ENCODE results near the gene PRRC2C.
"Not testable (repeated sequence)": the region's sequence is repeated elsewhere in the genome, so short reads cannot be mapped to it uniquely, and the experiment has no call there.

The PRRC2C gene

DNA sequence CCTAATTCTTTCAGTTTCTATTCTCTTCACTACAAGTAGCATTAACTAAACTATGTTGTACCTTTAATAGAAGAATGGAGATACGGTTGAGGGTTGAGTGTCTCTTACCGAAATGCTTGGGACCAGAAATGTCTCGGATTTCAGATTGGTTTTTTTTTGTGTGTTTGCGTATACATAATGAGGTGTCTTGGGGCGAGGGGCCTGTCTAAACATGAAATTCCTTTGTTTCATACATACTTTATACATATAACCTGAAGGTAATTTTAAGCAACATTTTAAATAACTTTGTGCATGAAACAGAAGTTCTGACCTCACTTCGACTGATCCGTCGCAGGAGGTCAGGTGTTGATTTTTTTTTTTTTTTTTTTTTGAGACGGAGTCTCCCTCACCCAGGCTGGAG, 100.4 kb downstream of the PRRC2C start:
- DNase-seq, result no peak

DNA sequence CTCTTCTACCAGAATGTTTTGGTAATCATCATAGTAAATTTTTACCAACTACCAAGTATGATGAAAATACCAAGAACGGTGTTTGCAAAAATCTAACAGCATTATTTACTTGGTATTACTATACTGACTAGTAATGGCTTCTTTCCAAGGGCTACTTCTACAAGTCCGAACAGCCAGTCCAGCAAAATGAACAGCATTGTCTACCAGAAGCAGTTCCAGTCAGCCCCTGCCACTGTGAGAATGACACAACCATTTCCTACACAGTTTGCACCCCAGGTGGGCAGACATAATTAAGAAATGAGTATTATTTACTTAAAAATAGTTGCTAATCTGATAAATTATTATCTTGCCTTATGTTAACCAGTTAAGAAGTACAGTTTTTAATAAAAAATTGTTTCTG, 102.9 kb downstream of the PRRC2C start:
- DNase-seq, result no peak

DNA sequence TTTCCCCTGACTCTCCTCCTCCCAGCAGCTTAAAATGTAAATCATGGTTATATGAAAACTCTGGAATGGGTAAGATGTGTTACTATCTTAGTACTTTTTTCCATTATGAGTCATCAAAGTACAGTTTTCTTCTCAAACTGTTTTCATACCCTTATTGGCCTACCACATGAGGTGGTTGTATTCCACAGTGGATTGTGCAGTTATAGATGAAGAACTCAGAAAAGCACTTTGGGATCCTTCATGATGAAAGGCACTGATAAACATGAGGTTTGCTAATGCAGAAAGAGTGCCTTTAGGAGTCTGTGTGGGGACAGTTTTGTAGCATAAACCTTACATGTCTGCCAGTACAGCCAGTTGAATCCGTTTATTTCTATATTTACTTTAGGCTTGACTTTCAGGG, 104.7 kb downstream of the PRRC2C start:
- peak; percentile 29 for DNase-seq

DNA sequence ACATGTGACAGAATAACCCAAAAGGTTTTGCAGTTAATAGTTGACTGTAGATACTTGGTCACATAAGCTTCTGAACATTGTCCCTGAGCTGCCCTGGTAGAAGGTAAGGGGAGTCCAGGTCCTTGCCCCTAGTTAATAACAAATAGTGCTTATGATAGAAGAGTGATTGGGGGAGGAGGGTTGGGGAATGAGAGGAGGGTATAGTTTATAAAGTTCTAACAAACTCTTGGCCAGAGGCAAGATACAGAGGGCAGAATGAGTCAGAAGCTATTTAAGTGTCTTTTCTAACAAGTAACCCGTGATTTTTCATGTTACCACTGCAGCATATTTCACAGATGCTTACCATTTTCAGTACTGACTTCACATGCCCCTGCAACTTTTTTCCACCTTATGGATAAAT, 110.0 kb downstream of the PRRC2C start:
- DNase-seq, result no peak

DNA sequence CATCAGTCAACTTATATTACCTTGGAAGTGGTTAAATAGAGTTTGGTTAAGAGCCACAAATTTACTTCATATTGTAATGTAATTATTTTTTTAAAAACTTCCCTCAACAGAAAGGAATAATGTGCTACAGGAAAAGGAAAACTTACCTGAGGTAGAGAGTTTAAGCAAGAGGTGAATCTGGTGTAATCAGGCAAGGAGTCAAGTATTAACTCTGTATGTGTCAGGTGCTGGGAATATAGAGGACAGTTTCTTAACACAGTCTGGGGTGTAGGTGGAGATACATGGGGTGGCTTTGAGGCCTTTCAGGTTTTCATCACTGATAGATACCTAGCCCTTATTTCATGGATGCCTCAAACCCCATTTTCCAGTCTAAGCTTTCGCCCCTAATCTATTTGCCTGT, 110.8 kb downstream of the PRRC2C start:
- no peak for DNase-seq

DNA sequence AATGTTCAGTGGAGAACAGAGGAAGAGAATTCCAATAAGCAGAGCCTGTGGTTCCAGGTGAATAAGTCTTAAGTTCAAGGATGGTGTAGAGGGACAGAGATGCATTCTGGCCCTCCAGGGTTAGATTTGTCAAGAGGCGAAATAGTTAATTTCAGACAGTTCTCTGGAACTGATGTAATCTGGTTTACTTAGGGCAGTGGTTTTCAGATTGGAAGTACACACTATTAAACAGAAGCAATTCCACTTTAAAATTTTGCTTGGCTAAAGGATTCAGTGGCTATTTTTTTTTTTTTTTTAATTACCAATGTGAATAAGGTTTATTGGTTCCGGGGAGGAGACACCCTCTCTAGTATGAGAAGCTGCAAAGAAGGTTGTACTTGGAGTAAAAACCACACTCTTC, 111.4 kb downstream of the PRRC2C start:
- DNase-seq, result no peak

DNA sequence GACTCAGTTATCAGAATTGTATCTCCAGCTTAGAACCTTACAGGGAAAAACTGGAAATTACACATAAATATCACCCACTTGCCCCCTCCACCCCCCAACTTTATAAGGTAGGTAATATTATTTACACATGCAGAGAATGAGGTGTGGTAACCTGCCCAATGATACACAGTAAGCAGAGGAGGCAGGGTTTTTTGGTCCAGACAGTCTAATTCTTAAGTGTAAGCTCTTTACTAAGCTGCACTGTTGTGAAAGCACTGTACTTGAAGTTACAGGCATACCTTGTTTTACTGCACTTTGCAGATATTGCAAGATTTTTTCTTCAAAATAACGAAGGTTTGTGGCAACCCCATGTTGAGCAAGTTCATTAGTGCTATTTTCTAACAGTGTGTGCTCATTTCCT, 111.9 kb downstream of the PRRC2C start:
- DNase-seq, result no peak

DNA sequence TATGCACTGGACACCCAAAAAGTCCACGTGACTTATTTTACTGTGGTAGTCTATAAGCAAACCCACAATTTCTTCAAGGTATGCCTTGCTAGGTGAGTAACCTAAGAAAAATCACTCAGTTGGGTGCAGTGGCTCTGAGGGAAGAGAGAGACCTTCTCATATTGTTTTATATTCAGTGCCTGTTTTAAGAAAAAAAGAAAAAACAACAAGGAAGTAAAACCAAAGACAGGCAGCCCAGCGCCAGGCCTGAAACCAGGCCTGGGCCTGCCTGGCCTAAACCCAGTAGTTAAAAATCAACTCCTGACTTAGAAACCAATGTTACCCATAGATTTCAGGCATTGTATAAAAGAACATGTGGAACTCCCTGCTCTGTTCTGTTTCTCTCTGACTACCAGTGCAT, 115.0 kb downstream of the PRRC2C start:
- DNase-seq, result not testable (repeated sequence)

DNA sequence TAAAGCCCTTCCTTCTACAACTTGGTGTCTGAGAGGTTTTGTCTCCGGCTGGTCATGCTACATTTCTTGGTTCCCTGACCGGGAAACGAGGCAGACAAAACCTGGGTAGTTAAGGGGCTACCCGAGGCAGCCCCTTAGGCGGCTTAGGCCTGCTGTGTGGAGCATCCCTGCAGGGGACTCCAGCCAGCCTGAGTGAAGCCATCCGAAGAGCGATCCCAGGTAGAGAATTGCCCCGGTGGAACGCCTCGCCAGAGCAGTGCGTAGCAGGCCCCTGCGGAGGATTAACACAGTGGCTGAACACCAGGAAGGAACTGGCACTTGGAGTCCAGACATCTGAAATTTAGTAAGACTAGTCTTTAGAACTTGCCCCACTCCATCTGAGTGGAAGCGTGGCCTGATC, 115.5 kb downstream of the PRRC2C start:
- no peak for DNase-seq

DNA sequence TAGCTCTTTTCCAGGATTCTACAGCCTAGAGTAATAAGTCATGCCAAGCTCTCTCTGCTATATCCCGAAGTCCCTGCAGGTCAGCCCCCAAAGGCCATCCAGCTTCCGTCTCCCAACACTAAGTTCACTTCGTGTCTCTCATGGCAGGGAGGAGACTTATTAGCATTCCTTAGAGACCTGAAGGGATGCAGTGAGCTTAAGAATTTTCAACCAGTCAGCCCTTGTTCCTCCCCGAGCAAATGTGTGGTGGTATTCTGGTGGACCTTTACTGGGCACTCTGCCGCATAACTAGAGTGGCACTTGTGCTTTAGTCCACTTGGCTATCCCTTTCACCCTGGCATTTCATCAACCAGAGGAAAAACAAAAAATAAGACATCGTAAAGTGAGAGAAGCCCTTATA, 117.7 kb downstream of the PRRC2C start:
- DNase-seq, result not testable (repeated sequence)

DNA sequence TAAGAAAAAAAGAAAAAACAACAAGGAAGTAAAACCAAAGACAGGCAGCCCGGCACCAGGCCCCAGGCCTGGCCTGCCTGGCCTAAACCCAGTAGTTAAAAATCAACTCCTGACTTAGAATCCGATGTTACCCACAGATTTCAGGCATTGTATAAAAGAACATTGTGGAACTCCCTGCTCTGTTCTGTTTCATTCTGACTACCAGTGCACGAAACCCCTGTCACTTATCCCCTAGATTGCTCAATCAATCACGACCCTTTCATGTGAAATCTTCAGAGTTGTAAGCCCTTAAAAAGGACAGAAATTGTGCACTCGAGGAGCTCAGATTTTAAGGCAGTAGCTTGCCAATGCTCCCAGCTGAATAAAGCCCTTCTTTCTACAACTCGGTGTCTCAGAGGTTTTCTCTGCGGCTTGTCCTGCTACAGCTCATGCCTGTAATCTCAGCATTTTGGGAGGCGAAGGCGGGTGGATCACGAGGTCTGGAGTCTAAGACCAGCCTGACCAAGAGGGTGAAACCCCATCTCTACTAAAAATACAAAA, 121.1 kb downstream of the PRRC2C start:
- no peak for DNase-seq

DNA sequence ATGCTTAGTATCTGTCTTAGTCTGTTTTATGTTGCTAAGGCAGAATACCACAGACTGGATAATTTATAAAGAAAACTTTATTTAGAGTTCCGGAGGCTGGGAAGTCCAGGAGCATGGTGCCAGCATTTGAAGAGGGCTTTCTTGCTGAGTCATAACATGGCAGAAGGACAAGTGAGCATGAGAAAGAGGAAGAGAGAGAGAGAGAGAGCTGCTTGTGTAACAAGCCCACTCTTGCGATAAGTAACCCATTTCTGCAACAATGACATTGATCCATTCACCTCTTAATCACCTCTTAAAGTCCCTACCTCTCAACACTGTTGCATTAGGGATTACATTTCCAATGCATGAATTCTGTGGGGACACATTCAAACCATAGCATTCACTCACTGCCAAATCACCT, 125.1 kb downstream of the PRRC2C start:
- DNase-seq, result no peak

DNA sequence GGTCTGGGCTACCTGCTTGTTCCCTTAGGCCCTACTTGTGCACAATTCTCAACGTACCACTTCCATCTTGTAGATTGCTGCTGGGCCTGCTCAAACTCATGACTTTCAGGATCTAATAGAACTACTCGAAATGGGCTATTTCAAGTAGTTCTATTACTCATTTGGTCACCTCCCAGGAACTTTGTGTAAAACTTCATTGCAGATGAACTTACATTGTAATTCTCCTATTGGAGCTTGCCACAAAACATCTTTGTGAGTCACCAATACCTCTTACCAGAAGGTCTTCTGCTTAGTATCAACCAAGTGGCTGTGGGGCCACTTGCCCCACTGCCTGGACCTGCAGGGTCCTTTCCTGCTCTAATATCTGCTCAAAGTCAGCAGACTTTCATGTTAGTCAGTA, 126.0 kb downstream of the PRRC2C start:
- DNase-seq, result no peak

DNA sequence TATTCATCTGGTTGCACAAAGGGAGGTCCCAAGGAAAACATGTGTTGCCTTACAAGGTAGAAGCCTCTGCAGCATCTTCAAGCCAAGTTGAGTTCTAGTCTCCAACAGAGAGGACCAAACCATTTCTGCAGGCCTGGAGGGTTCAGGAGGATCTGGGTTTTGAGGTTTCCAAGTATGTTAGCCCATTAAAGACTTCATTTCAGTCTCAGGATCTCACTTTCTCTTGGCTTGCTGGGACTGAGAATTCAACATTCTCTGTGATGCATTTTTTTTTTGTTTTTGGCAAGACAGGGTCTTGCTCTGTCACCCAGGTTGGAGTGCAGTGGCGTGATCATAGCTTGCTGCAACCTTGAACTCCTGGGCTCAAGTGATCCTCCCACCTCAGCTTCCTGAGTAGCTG, 128.0 kb downstream of the PRRC2C start:
- no peak for DNase-seq

DNA sequence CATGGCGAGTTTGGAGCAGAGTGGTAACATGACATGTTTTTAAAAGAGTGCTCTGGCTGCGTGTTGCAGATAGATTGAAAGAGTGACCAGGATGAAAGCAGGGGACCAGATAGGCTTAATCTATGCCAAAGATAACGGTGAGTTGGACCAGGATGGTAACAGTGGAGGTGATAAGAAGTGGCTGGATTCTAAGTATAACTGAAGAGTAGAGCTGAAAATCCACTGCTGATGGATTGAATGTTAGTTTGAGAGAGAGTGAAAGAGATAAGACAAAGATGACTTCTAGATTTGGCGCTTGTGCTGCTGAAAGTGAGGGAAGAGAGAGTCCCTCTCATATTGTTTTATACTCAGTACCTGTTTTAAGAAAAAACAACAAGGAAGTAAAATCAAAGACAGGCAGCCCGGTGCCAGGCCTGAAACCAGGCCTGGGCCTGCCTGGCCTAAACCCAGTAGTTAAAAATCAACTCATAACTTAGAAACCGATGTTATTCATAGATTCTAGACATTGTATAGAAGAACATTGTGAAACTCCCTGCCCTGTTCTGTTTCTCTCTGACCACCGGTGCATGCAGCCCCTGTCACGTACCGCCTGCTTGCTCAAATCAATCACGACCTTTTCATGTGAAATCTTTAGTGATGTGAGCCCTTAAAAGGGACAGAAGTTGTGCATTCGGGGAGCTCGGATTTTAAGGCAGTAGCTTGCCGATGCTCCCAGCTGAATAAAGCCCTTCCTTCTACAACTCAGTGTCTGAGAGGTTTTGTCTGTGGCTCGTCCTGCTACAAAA, 130.0 kb downstream of the PRRC2C start:
- not testable (repeated sequence) for DNase-seq

DNA sequence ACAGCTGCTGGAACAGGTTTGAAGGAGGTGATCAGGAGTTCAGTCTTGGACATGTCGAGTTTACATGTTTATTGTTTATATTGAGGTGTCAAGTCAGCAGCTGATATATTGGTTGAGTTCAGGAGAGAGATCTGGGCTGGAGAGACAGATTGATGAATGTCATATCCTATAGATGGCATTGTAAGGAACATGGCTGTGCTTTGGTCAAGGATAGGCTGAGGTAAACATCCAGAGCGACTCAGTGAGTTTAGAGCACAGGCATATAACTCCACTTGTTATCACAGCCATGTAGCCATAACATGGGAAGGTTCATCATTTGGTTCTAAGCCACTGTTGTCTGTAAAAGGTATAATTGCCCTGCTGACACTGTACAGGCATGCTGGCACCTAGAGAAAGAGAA, 131.3 kb downstream of the PRRC2C start:
- DNase-seq, result no peak

DNA sequence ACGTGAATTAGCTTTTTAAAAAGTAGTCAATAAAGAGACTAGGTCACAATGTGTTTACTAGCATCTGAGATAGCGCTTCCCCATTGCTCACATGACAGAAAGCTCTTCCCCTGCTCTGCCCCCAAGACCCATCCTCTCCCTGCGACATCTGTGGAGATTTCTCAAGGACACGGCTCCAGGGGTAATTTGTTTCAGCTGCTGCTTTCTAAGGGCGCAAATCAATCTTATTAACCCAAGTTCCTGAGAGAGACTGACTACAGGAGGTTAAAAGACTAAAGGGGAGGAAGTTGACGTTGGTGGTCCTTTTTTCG, 136.8 kb downstream of the PRRC2C start, which contains the start of gene MYOCOS:
Gene MYOCOS, plus strand, starts transcription at position 92 of the 311 bp plus-strand sequence. CDS start 1,641 bp downstream, outside the sequence.
- no peak for DNase-seq

DNA sequence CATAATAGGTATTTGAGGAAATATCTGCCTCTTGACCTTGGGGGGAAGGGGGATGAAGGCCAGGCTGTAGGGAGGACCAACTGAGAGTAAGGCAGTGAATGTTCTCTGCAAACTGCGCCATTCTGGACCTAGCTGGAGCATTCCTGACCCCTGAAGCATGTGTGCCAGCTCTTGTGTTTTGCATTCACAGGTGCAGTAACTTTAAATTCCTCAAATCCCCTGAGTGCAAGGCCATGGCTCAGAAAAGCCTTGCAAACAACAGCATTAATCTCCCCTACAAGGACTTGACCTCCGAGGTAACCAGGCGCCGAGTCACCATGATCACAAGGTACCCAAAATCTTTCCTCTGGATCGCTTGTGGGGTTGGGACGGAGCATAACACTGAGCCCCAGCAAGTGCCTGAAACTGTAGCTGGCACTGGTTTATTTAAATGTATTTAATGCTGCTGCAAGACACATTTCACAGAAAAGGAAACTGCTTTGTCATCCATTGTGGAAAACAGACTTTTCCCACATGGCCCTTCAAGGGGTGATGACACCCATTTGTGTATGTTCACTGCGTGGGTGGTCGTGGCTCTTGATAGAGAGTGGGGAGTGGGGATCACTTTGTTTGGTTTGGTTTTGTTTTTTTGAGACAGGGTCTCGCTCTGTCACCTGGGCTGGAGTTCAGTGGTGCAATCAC, 138.5 kb downstream of the PRRC2C start:
- DNase-seq, result no peak

DNA sequence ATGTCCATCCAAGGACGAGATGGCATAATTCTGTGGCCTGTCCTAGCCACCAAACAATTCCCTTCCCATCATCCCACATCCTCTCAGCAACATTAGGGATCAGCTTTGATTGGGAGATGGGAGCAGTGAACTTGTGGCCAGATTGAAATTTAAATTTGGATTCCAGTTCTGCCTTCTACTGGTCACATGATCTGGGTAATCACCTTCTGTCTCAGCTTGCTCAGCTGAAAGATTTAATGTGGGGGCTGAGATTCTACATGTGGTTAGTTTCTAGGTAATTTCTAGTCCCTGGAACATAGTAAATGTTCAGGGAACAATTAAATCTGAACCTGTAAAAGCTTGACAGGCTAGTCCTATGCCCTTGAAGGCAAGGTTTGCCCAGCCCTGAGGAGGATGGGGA, 139.9 kb downstream of the PRRC2C start:
- DNase-seq, result no peak

DNA sequence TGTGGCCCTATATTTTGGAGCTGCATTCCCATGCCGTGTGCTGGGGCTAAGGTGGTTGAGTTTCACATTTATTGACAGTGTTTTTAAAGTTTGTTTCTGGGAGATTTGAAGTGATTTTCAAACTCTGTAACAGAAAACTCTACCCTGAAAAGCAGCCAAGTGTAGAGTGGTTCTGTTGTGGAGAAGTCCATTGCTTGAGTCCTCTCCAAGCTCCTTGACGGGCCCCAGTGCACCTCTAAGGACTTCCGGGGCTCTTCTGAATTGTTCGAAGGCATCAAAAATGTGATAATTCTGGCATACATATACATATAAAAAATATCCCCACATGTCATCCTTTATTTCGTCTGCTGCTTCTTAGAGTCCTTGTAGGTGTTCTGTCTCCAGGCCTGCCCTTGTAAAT, 141.7 kb downstream of the PRRC2C start:
- DNase-seq, result no peak

DNA sequence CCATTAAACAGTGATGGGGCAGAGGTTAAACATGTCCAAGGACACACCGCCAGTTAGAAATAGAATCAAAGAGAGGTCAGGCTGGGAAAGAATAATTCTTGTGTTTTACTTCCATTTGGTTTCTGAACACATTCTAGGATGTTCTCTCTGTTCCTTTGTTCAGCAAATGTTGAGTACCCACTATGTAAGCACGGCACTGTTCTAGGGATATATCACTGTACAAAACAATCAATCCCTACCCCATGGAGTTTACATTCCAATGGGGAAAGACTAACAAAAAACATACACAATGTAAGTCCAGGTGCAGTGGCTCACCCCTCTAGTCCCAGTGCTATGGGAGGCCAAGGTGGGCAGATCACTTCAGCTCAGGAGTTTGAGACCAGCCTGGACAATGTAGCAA, 142.9 kb downstream of the PRRC2C start:
- DNase-seq, result no peak

DNA sequence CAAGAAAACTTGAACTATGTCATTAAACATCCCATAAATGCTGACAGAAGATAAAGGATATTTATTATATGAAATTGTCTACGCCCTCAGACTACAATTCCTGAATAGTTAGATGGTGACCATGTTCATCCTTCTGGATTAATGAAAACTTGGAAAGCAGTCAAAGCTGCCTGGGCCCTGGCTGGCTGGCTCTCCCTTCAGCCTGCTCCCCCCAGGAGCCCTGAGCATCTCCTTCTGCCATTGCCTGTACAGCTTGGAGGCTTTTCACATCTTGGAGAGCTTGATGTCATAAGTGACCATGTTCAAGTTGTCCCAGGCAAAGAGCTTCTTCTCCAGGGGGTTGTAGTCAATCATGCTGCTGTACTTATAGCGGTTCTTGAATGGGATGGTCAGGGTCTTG, 150.3 kb downstream of the PRRC2C start:
- no peak for DNase-seq

DNA sequence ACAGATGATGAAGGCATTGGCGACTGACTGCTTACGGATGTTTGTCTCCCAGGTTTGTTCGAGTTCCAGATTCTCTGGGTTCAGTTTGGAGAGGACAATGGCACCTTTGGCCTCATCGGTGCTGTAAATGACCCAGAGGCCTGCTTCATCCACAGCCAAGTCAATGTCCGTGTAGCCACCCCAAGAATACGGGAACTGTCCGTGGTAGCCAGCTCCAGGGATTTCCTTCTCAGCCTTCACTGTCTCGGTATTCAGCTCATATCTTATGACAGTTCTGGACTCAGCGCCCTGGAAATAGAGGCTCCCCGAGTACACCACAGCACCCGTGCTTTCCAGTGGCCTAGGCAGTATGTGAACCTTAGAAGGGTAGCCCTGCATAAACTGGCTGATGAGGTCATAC, 150.8 kb downstream of the PRRC2C start:
- peak; percentile 8 for DNase-seq

DNA sequence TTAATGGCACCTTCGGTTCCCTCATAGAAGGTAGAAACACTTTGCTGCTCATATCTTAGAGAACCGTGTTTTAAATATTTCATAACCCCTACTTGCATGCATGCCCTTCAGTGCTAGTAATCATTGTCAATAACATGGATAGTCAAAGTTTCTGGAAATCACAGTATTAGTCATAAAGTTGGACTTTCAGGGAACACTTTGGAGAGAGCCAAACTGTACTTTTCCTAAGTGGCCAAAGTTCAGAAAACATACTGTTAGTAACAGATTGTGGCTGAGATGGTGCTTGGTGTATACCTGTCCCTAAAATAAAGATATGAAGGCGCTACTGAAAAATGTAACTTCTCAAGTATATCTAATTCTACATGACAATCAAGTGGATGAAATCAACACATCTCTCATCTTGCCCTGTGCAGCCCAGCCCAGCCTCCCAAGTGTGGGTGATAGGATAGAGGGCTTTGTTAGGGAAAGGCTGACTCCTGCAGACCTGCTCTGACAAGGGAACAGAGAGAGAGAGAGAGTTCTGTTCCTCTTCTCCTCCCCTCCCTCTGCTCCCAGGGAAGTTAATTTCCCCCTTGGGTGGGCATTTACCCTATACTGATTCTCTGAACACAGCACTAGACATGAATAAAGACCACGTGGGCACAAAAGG, 152.7 kb downstream of the PRRC2C start:
- DNase-seq, result no peak

All from fibroblast of skin of abdomen (primary cell).